Activated T-helper 1 cell treated with anti-CD3 and anti-CD28 coated beads, Interleukin-12 subunit alpha, Interleukin-12 subunit beta, Interleukin-2, Interleukin-4 antibody, amounts not matched to agents 30 ng/mL and 10 ng/mL and 1 ng/mL, durations not matched to agents 14 hours and 24 hours and 36 hours (primary cell): ENCODE measurements around the gene POLR2C. TPM values are rescaled to one million over a fixed set of nuclear protein-coding genes. Genes with fewer than 3 reads are reported as not detected.
"Not testable (repeated sequence)": the region's sequence is repeated elsewhere in the genome, so short reads cannot be mapped to it uniquely, and the experiment has no call there.

Source experiments
- DNase-seq: peaks from one replicate; pipeline ENCODE4 v3.0.0; 2021; ENCODE audit warnings: low spot score
- H3K27ac Mint-ChIP-seq: one replicate; pipeline ENCODE4 v1.8.0; 2021; ENCODE audit warnings: mild to moderate bottlenecking, mixed read lengths
- H3K27me3 Mint-ChIP-seq: one replicate; pipeline ENCODE4 v1.8.0; 2022; ENCODE audit warnings: mild to moderate bottlenecking, moderate library complexity, mixed read lengths; ENCODE audit not compliant: insufficient read depth
- H3K36me3 Mint-ChIP-seq: one replicate; pipeline ENCODE4 v1.8.0; 2021; ENCODE audit warnings: low read depth, mixed read lengths
- H3K4me1 Mint-ChIP-seq: one replicate; pipeline ENCODE4 v1.8.0; 2021; ENCODE audit warnings: low read depth, mixed read lengths
- H3K4me3 Mint-ChIP-seq: one replicate; pipeline ENCODE4 v1.8.0; 2021; ENCODE audit warnings: mild to moderate bottlenecking, moderate library complexity, mixed read lengths
- H3K9me3 Mint-ChIP-seq: one replicate; pipeline ENCODE4 v1.8.0; 2021; ENCODE audit warnings: mixed read lengths
- intact Hi-C: fragments of 100-400 bp; cut with micrococcal nuclease; formaldehyde crosslinking; loops from one replicate; pipeline ENCODE4 v1.15.1; 2024
- total RNA-seq: library from RNA; stranded (reverse); gene quantifications from 2 replicates; pipeline ENCODE4 v1.2.3, GENCODE V29; 2022

The POLR2C gene
- total RNA-seq, 1 donor from 2014 or later: 90.9 TPM

DNA sequence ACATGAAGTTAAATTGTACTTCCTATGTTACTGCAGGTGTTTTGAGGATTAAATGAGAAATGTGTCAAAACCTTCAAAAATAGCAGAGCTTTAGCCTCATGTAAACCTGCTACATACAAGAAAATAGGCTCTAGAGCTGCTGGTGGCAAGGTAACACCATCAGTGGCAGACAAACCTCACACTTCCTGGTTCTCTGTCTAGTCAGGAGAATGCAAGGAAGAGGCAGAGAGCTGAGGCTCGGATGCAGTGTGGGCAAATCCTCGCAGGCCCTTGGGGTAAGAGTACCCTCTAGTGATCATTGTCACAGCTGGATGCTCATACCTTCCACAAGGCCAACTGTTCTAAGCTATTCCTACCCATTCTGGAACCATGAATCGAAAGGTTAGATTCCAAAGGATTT is 29.5 kb upstream of the POLR2C start:
- Mint-ChIP-seq H3K27ac (no peak overlapping the region), H3K27me3 (no peaks in the 10 kb centered on the region), H3K36me3 (peaks cover 56% of the 10 kb centered on the region), H3K4me1 (no peaks in the 10 kb centered on the region), H3K4me3 (no peak overlapping the region), H3K9me3 (no peaks in the 10 kb centered on the region)
- intact Hi-C loops: no loop called here
- no peak for DNase-seq

DNA sequence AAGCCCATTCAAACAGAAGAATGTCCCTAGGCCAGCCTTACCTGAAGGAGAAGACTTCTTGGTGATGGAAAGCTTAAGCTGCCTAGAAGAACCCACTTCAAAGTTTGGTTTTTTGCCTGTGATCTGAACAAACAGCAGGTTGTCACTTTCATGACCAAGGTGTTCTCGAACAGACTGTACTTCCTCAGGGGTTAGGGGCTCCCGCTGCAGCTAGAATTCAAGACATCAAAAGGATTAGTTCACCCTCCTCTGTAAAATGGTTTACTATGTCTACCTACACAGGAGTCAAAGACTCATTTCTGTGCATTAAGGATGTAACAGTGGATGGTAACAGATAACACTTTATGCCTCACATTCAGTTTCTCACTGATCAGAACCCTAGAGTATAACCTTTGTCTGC is 28.5 kb upstream of the POLR2C start:
- Mint-ChIP-seq H3K4me1 (no peaks in the 10 kb centered on the region), H3K27me3 (no peaks in the 10 kb centered on the region), H3K9me3 (no peaks in the 10 kb centered on the region), H3K4me3 (no peak overlapping the region), H3K36me3 (peaks cover 53% of the 10 kb centered on the region), H3K27ac (no peak overlapping the region)
- intact Hi-C loops: no loop called here
- DNase-seq: no peak

GRCh38 chr16:57435838-57436237 is 26.6 kb upstream of the POLR2C start:
- DNase-seq: no peak
- Mint-ChIP-seq H3K27ac (no peak overlapping the region), H3K36me3 (peaks cover 61% of the 10 kb centered on the region), H3K4me1 (no peaks in the 10 kb centered on the region), H3K9me3 (peaks cover 13% of the 10 kb centered on the region), H3K4me3 (no peak overlapping the region), H3K27me3 (no peaks in the 10 kb centered on the region)
- intact Hi-C loops: no loop called here

DNA sequence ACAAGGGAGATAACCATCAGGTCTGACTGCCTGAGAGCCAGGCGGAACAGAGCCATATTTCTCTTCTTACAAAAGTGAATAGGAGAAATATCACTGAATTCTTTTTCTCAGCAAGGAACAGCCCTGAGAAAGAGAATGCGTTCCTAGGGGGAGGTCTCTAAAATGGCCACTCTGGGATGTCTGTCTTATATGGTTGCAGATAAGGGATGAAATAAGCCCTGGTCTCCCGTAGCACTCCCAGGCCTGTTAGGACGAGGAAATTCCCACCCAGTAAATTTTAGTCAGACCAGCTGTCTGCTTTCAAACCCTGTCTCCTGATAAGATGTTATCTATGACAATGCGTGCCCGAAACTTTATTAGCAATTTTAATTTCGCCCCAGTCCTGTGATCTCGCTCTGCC is 22.5 kb upstream of the POLR2C start:
- Mint-ChIP-seq H3K9me3 (peaks cover 23% of the 10 kb centered on the region), H3K36me3 (peaks cover 47% of the 10 kb centered on the region)
- H3K4me3 Mint-ChIP-seq, H3K4me1 Mint-ChIP-seq, DNase-seq, H3K27ac Mint-ChIP-seq, H3K27me3 Mint-ChIP-seq: not testable (repeated sequence)
- intact Hi-C loops: loop anchor here (10.0 kb wide), 1 partner anchor 505 kb away; the partner anchor contains the start of gene HERPUD1

GRCh38 chr16:57440551-57440950 is 21.9 kb upstream of the POLR2C start:
- H3K36me3 Mint-ChIP-seq: peaks cover 44% of the 10 kb centered on the region

GRCh38 chr16:57444711-57445110 is 17.8 kb upstream of the POLR2C start:
- H3K27ac Mint-ChIP-seq: no peak overlapping the region
- no peak for DNase-seq

More at GRCh38 chr16:57440551-57440950, 21.9 kb upstream of the POLR2C start:
- H3K9me3 Mint-ChIP-seq: peaks cover 23% of the 10 kb centered on the region
- not testable (repeated sequence) for DNase-seq, H3K4me3 Mint-ChIP-seq, H3K4me1 Mint-ChIP-seq, H3K27me3 Mint-ChIP-seq, H3K27ac Mint-ChIP-seq
- intact Hi-C loops: loop anchor here (10.0 kb wide), 1 partner anchor 506 kb away; the partner anchor contains the start of gene HERPUD1

GRCh38 chr16:57445510-57445909 is 17.0 kb upstream of the POLR2C start:
- DNase-seq: no peak
- Mint-ChIP-seq H3K27ac (no peak overlapping the region), H3K36me3 (peaks cover 18% of the 10 kb centered on the region), H3K27me3 (no peaks in the 10 kb centered on the region), H3K4me3 (peak overlapping the region; percentile 70), H3K9me3 (peaks cover 13% of the 10 kb centered on the region), H3K4me1 (peaks cover 37% of the 10 kb centered on the region)
- intact Hi-C loops: loop anchor here (10.0 kb wide), 1 partner anchor 511 kb away; the partner anchor contains the start of gene HERPUD1

More at GRCh38 chr16:57444711-57445110, 17.8 kb upstream of the POLR2C start:
- peak overlapping the region; percentile 26 for H3K4me3 Mint-ChIP-seq
- peaks cover 25% of the 10 kb centered on the region for H3K36me3 Mint-ChIP-seq
- H3K4me1 Mint-ChIP-seq: peaks cover 35% of the 10 kb centered on the region
- intact Hi-C loops: loop anchor here (10.0 kb wide), 1 partner anchor 510 kb away; the partner anchor contains the start of gene HERPUD1
- H3K9me3 Mint-ChIP-seq: peaks cover 21% of the 10 kb centered on the region
- no peaks in the 10 kb centered on the region for H3K27me3 Mint-ChIP-seq

DNA sequence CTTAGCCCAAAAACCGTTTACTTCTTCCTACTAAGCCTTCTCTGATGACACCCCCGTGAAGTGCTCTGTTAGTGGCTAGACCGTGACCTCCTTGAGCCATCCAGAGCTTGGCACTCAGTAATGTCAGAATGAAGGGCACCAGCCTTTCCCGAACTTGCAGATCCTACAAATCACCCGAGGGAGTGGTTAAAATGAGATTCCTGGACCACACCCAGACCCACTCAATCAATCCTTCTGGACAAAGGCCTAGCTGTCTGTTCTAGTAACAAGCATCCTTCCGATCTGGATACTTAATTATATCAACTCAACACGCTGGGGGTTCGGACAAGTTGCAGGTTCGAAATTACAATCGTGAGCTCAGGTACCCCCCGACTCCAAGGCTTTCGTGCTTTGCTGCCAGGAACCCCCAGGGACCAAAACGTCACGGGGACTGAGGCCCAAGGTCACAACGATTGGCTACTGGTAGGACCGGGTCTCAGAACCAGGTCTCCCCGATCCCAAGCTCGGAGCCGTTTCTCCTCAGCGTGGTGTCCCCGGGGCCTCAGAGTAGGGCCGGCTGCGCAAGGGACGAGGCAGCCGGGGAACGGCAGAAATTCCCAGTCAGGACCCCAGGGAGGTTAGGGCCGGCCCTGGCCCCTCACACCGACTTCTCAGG is 15.8 kb upstream of the POLR2C start:
- Mint-ChIP-seq H3K27me3 (no peaks in the 10 kb centered on the region), H3K27ac (peak overlapping the region; percentile 90), H3K9me3 (peaks cover 2% of the 10 kb centered on the region), H3K4me3 (peak overlapping the region; percentile 94), H3K36me3 (peaks cover 14% of the 10 kb centered on the region), H3K4me1 (peaks cover 37% of the 10 kb centered on the region)
- intact Hi-C loops: loop anchor here (1.0 to 10.0 kb wide), 10 partner anchors 16 to 512 kb away; partner anchors contain the start of genes ARL2BP, DOK4, HERPUD1 and KATNB1
- peak; percentile 11 for DNase-seq

DNA sequence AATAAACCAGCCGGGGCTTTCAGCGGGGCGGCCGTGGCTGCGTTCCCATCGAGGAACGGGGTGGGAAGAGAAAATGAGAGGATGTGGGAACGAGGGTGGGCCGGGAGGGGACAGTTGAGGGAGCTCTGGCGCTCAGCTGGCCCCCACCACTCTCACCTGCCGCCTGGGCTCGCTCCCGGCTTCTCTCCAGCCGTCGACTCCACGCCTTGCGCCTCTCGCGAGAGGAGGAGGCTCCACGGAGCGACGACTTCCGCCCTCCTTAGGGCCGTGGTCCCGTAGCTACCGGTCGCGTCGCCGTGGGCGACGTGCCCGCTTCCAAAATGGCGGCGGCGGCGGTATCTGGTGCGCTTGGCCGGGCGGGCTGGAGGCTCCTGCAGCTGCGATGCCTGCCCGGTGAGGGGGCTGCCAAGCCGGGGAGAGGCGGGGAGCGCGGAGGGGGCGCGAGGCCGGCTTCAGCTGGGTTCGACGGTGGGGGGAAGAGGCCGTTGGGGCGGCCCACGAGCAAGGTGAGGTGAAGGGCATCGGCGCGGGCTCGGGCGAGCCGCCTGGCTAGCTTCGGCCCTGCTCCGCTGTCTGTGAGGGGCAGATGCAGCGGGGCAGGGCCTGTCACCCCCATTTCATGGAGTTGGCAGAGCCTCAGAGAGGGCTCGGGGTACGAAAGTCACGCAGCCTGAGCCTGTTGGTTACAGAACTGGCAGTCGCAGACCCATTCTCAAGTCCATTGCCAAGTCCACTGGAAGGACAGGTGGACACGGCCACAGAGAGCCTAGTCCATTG is 15.1 kb upstream of the POLR2C start, which contains the start of the genes CIAPIN1 and COQ9:
Gene CIAPIN1, minus strand, starts transcription at position 200 of the 777 bp plus-strand sequence. CDS start 6,457 bp downstream, outside the sequence.
Gene COQ9, plus strand, starts transcription at position 294 of the 777 bp plus-strand sequence. Its CDS starts 27 bp downstream, at position 321.
- intact Hi-C loops: loop anchor here (1.0 to 10.0 kb wide), 9 partner anchors 15 to 513 kb away; partner anchors contain the start of genes ARL2BP, DOK4, HERPUD1 and KATNB1
- Mint-ChIP-seq H3K4me1 (peaks cover 37% of the 10 kb centered on the region), H3K36me3 (peaks cover 14% of the 10 kb centered on the region), H3K4me3 (peak within 1 kb of the TSS; percentile 94), H3K27me3 (no peaks in the 10 kb centered on the region), H3K9me3 (no peaks in the 10 kb centered on the region), H3K27ac (peak within 1 kb of the TSS; percentile 90)
- DNase-seq: peak; percentile 90

GRCh38 chr16:57452021-57452420 is 10.5 kb upstream of the POLR2C start:
- intact Hi-C loops: no loop called here

GRCh38 chr16:57462978-57463362 is 491 bp downstream of the POLR2C start:
- no peak for DNase-seq
- Mint-ChIP-seq H3K4me1 (peaks cover 43% of the 10 kb centered on the region), H3K36me3 (peaks cover 45% of the 10 kb centered on the region), H3K27me3 (no peaks in the 10 kb centered on the region), H3K9me3 (no peaks in the 10 kb centered on the region), H3K27ac (peak overlapping the region; percentile 88), H3K4me3 (peak overlapping the region; percentile 100)
- intact Hi-C loops: loop anchor here (1.0 to 5.0 kb wide), 10 partner anchors 12 to 539 kb away; partner anchors contain the start of genes CCDC102A, CIAPIN1, COQ9 and KATNB1

More at GRCh38 chr16:57452021-57452420, 10.5 kb upstream of the POLR2C start:
- no peak overlapping the region for H3K27ac Mint-ChIP-seq
- peaks cover 32% of the 10 kb centered on the region for H3K36me3 Mint-ChIP-seq
- H3K4me1 Mint-ChIP-seq: peaks cover 20% of the 10 kb centered on the region
- no peaks in the 10 kb centered on the region for H3K9me3 Mint-ChIP-seq
- H3K27me3 Mint-ChIP-seq: no peaks in the 10 kb centered on the region
- DNase-seq: no peak
- no peak overlapping the region for H3K4me3 Mint-ChIP-seq

GRCh38 chr16:57464523-57464922 is 2.0 kb downstream of the POLR2C start:
- Mint-ChIP-seq H3K36me3 (peaks cover 50% of the 10 kb centered on the region), H3K4me1 (peaks cover 43% of the 10 kb centered on the region), H3K4me3 (peak overlapping the region; percentile 100), H3K27me3 (no peaks in the 10 kb centered on the region), H3K27ac (no peak overlapping the region), H3K9me3 (no peaks in the 10 kb centered on the region)
- DNase-seq: no peak
- intact Hi-C loops: loop anchor here (5.0 kb wide), 4 partner anchors 73 to 538 kb away; partner anchors contain the start of genes CCDC102A, PSME3IP1, RSPRY1 and USB1
